ENCODE results near the gene PPIF.
"Not testable (repeated sequence)": the region's sequence is repeated elsewhere in the genome, so short reads cannot be mapped to it uniquely, and the experiment has no call there.

PPIF gene

GRCh38 chr10:79336276-79336675 lies 11.0 kb upstream of the PPIF start:
- ATAC-seq: no peak
- no peak for TF ChIP-seq ISL1 (CRISPR knock-in tag; IDR thresholded peaks at IDR 0.05)
- TF ChIP-seq POU6F1 (CRISPR knock-in tag; IDR thresholded peaks at IDR 0.05; ENCODE audit: borderline replicate concordance, low read depth): no peak
- no peak for TF ChIP-seq BACH2 (CRISPR knock-in tag; IDR thresholded peaks at IDR 0.05; ENCODE audit: borderline replicate concordance)
- TF ChIP-seq ZC3H10 (CRISPR knock-in tag; IDR thresholded peaks at IDR 0.05): no peak
- TF ChIP-seq GLIS3 (CRISPR knock-in tag; IDR thresholded peaks at IDR 0.05): no peak
- TF ChIP-seq ZNF70 (CRISPR knock-in tag; IDR thresholded peaks at IDR 0.05): no peak
- TF ChIP-seq ZFP3 (CRISPR knock-in tag; IDR thresholded peaks at IDR 0.05): no peak
- no peak for TF ChIP-seq TOX (CRISPR knock-in tag; IDR thresholded peaks at IDR 0.05; ENCODE audit: borderline replicate concordance)
- no peak for TF ChIP-seq TSHZ2 (CRISPR knock-in tag; IDR thresholded peaks at IDR 0.05)
- no peak for TF ChIP-seq CREB5 (CRISPR knock-in tag; IDR thresholded peaks at IDR 0.05; ENCODE audit: low read depth)
- TF ChIP-seq PPARA (CRISPR knock-in tag; IDR thresholded peaks at IDR 0.05; ENCODE audit: borderline replicate concordance): no peak
- no peak for TF ChIP-seq ZNF565 (CRISPR knock-in tag; conservative IDR thresholded peaks at IDR 0.05; ENCODE audit: low read depth)
- no peak for TF ChIP-seq RARB (CRISPR knock-in tag; IDR thresholded peaks at IDR 0.05)
- TF ChIP-seq CSDC2 (CRISPR knock-in tag; IDR thresholded peaks at IDR 0.05): no peak
- TF ChIP-seq CSRNP3 (CRISPR knock-in tag; IDR thresholded peaks at IDR 0.05): no peak
- no peak for TF ChIP-seq SNAI2 (CRISPR knock-in tag; IDR thresholded peaks at IDR 0.05)
- TF ChIP-seq OSR1 (CRISPR knock-in tag; IDR thresholded peaks at IDR 0.05): no peak

GRCh38 chr10:79336739-79337138 lies 10.5 kb upstream of the PPIF start:
- no peak for ATAC-seq
- TF ChIP-seq RARB (CRISPR knock-in tag; IDR thresholded peaks at IDR 0.05) (no peak), PATZ1 (CRISPR knock-in tag; IDR thresholded peaks at IDR 0.05; ENCODE audit: borderline replicate concordance) (no peak), CREB5 (CRISPR knock-in tag; IDR thresholded peaks at IDR 0.05; ENCODE audit: low read depth) (no peak), TSHZ2 (CRISPR knock-in tag; IDR thresholded peaks at IDR 0.05) (no peak), POU6F1 (CRISPR knock-in tag; IDR thresholded peaks at IDR 0.05; ENCODE audit: borderline replicate concordance, low read depth) (no peak), ARNTL (CRISPR knock-in tag; IDR thresholded peaks at IDR 0.05; ENCODE audit: borderline replicate concordance, low read depth) (no peak)

GRCh38 chr10:79337783-79338469 lies 9.3 kb upstream of the PPIF start:
- ATAC-seq: not testable (repeated sequence)
